ENCODE measurements around the gene SEC14L3. TPM values are rescaled to one million over a fixed set of nuclear protein-coding genes. Genes with fewer than 3 reads are reported as not detected.

SEC14L3 gene
- total and polyA plus RNA-seq, 2 of the 13 experiments (the other 11 are each of a cell fraction or from before 2014, with no cell fraction given) = not detected

GRCh38 chr22:30421695-30422480, 49.9 kb downstream of the SEC14L3 start (continued):
- no peak for TF ChIP-seq AKNA (CRISPR knock-in tag; IDR thresholded peaks at IDR 0.05; ENCODE audit: borderline replicate concordance)
- no peak for TF ChIP-seq HDAC6 (IDR thresholded peaks at IDR 0.05; ENCODE audit: low read depth, low read length)
- peak; percentile 48; the same call in 1 of the 2 replicates for TF ChIP-seq HDAC2 (CRISPR knock-in tag; IDR thresholded peaks at IDR 0.05)
- no peak for TF ChIP-seq KDM4B (CRISPR knock-in tag; IDR thresholded peaks at IDR 0.05)
- 0 out of 2 replicates have a peak, but pooled peaks have one; percentile 25 for TF ChIP-seq ZNF121 (CRISPR knock-in tag; IDR thresholded peaks at IDR 0.05)
- TF ChIP-seq ZSCAN12 (CRISPR knock-in tag; IDR thresholded peaks at IDR 0.05) = no peak
- no peak for TF ChIP-seq FLYWCH1 (CRISPR knock-in tag; IDR thresholded peaks at IDR 0.05)
- no peak for TF ChIP-seq ZNF761 (CRISPR knock-in tag; conservative IDR thresholded peaks at IDR 0.05)
- no peak for TF ChIP-seq CREB3 (CRISPR knock-in tag; IDR thresholded peaks at IDR 0.05)
- no peak for TF ChIP-seq ZFP41 (CRISPR knock-in tag; IDR thresholded peaks at IDR 0.05; ENCODE audit: borderline replicate concordance)
- TF ChIP-seq ZBTB39 (CRISPR knock-in tag; IDR thresholded peaks at IDR 0.05) = 0 out of 2 replicates have a peak, but pooled peaks have one; percentile 33
- TF ChIP-seq HCFC1 (IDR thresholded peaks at IDR 0.05; ENCODE audit: low read depth, low read length) = no peak
- no peak for TF ChIP-seq PHB2 (IDR thresholded peaks at IDR 0.05; ENCODE audit: partially characterized antibody)
- no peak for TF ChIP-seq NFKB2 (CRISPR knock-in tag; IDR thresholded peaks at IDR 0.05; ENCODE audit: borderline replicate concordance)
- TF ChIP-seq MATR3 (CRISPR knock-in tag; IDR thresholded peaks at IDR 0.05) = no peak
- TF ChIP-seq KLF9 (CRISPR knock-in tag; IDR thresholded peaks at IDR 0.05; ENCODE audit: low read depth) = no peak
- no peak for TF ChIP-seq ZNF691 (CRISPR knock-in tag; IDR thresholded peaks at IDR 0.05; ENCODE audit: borderline replicate concordance, low read depth)
- no peak for TF ChIP-seq TRIM24 (CRISPR knock-in tag; IDR thresholded peaks at IDR 0.05)

Data from HepG2 (cell line).